ELF-1 (cell line): ENCODE results near the gene ZSCAN5B.
A peak's percentile ranks its signal among the peaks of the same experiment; 100 is the strongest.

ENCODE experiments used
- DNase-seq: peaks from one replicate; pipeline ENCODE4 v3.0.0-alpha.2; 2016; ENCODE audit warnings: low read depth, low spot score

ZSCAN5B gene

GRCh38 chr19:56145698-56146097, 51.9 kb downstream of the ZSCAN5B start:
- no peak for DNase-seq

DNA sequence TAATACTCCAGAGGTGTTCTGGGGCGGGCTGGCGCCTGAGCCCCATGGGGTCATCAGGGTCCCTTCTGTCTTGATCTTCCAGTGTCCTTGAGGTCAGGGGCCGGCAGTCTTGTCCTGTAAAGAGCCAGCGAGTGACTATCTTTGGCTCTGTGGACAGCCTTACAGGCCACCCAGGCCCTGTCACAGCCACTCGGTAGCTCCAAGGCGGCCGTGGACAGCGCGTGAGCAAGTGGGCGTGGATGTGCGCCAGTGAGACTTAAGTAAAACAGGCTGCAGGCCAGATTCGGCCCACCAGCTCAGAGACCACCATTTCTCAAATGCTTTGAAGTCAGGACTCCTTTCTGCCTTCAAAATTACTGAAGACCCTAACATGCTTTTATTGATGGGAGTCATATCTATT, 52.8 kb downstream of the ZSCAN5B start:
- DNase-seq = no peak

- no peak for DNase-seq
Observed at GRCh38 chr19:56144376-56144775, 53.2 kb downstream of the ZSCAN5B start.

GRCh38 chr19:56142897-56143434, 54.6 kb downstream of the ZSCAN5B start:
- no peak for DNase-seq

GRCh38 chr19:56142087-56142787, 55.3 kb downstream of the ZSCAN5B start:
- DNase-seq = peak; percentile 72

DNA sequence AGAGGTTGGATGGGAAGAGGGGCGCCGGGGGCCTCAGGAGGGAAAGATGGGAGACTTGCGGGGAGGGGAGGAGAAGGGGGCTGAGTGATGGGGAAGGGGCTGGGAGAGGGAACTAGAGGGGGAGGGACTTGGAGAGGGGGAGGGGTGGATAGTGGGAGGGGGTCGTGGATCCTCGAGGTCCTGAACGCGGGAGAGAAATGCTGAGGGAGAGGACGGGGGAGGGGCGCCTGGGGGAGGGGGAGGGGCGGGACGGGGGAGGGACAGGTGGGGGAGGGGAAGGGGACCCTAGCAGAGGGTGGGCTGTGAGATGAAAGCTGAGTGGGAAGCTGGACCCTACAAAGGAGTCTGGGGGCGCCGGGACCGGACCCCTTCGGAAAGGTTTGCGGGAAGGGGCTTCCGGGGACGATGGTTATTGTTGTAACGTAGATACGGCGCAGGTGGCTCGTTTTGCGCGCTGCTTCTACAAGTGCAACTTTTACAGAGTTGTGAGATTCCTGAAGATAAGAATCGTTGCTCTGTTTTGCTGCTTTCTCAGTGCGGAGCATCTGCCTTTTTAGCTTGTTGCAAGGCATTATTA, 56.1 kb downstream of the ZSCAN5B start:
- no peak for DNase-seq

GRCh38 chr19:56140583-56141416, 56.8 kb downstream of the ZSCAN5B start, which contains the start of gene ZNF444:
ZNF444 (plus strand) TSS chr19:56141287; CDS start chr19:56146912, 5,625 bp downstream.
- peak; percentile 100 for DNase-seq

DNA sequence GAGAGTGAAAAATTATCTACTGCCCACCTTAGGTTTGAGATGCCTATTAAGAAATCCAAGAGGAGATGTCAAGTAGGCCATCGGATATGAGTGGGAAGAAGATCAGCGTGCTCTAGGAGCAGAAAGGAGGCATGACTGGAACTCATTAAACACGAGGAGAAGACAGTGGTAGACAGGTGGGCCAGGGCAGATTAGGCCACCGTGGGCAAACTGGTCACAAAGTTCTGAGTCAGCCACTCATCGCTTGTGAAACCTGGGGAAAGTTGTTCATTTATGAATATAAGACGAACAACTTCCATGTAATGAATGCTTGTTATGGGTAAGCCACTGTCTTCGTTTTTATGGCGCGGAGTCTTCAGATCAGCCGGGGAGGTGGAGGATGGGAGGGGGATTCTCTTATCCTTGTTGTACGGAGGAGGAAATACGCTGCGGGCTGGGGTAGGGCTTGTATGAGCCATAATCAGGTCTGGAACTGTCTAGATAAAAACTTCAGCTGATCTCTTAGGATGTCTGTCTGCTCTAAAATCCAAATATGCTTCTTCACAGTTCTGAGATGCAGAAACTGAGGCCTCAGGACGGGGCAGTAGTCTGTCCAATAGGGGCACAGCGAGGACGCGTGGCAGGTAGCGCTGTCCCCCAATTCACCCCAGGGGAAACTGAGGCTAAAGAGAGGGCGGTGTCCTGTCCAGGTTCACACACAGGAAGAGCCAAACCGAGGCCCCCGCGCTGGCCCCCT, 57.6 kb downstream of the ZSCAN5B start:
- DNase-seq = no peak
